ENCODE data around the gene RDM1.

The RDM1 gene

DNA sequence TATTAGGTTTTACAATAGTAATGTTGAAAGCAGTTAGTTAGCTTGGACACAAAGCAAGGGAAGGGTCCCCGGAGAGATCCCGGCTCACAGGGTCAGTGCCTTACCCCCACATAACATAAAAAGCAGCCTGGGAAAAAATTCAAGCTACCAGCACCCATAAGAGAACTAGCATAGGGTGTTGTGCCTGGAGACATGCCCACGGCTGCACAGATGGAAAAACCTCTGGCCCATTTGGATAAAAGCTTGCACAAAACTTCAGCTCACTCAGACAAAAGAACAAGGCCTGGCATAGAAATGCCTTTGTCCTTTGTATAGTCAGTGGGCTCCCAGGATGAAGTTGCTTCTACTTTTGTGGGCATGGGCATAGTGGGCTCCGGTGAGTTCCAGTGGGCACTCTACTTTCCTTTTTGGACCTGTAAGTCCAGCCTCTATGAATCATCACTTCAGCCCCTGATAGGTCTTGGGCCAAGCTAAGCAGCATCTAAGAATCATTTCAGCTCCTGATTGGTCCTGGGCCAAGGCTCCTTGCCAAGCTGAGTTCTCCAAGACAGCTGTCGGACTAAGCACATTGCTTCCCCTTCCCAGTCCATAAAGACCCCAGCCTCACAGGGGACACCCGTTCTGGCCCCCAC, 1.3 kb upstream of the RDM1 start:
- DNase-seq = no peak

DNA sequence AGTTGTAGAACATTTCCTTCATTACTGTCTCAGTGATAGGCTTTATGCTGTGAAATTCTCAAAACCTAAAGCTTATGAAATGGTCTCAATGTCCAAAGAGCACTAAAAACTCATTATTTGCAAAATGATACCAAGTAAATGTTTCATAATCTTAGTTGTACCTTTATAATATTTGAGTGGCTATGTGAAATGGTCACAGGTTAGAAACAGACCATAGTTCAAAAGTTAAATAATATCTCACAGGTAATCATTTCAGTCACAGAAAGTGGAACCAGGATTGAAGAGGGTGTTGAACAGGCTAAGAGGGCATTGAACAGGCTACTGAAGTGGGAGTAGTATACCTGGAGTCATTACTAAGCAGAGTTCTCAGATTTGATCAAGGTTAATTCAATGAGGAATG, 2.9 kb downstream of the RDM1 start:
- no peak for DNase-seq

DNA sequence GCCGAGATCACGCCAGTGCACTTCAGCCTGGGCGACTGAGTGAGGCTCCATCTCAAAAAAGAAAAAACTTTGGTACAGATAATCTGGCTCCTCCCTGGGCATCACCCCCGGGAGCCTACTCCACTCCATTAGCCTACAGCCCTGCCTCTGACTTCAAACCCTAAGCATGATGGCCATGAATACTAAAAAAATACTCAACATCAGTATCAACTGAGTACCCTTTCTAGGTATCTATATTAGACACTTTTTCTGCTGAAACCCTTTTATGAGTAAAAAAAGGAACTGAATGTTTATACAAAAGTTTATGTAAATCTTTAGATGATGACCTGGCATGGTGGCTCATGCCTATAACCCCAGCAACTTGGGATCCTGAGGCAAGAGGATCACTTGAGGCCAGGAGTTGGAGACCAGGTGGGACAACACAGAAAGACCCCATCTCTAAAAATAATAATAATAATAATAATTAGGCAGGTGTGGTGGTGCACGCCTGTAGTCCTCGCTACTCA, 6.9 kb downstream of the RDM1 start:
- no peak for DNase-seq

DNA sequence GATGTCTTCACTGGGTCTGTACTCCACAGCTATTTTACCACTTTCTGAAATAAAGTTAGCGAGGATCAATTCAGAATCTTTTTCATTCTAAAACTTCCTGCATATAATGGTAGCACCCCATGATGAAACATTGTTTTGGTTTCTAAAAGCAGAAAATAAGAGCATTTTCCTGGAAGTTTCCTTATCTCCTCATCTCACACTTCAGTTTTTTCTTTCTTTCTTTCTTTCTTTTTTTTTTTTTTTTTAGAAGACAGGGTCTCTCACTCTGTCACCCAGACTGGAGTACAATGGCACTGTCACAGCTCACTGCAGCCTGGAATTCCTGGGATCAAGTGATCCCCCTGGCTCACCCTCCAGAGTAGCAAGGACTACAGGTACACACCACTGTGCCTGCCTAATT, 10.3 kb downstream of the RDM1 start:
- no peak for DNase-seq

DNA sequence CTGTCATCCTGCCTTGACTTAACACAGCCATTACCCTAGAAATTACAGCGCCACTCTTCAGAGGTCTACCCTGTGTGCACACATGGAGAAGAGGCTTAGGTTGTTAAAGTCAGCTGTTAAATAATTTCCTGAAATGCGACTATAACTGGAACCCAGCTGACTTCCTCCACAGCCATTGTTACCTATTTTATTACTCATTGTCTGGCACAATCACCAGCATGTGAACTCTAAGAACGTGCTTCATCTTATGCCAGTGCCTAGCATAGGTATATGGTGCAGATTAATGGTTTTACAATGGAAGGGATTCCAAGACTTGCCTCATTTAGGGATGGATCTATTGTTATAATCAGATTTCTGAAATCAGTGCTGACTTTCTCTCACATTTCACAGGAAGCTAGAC, 11.9 kb downstream of the RDM1 start:
- DNase-seq = no peak

DNA sequence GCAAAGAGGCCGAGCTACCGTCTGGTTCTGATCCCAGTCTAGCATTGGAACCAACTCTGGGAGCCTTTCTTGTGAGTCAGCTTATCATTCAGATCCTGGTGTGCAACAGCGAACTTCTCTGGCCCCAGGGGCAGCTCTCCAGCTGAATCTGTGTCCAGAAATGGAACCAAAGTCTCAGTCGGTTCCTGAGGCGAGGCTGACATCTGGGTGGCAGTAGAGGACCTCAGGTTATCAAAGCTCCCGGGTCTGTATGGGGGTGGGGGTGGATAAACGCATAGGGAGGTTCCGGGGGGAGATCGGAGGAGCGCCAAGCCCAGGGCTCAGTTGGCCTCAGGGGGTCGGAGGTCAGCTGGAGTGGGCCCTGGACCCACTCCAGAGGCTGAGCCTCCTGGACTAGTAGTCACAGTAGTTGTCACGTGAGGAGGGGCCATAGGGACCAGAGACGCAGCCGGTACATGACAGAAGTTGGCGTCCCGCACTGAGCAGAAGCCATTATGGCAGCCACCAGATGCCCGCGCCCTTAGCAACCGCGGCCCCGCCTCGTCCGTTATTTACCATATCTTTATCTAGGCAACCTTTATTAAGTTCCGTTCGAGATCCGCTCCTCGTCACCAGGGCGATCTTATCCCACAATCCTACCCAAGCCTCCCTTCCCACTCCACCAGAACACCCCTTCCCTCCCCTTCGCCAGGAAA, 12.9 kb downstream of the RDM1 start:
- no peak for DNase-seq

DNA sequence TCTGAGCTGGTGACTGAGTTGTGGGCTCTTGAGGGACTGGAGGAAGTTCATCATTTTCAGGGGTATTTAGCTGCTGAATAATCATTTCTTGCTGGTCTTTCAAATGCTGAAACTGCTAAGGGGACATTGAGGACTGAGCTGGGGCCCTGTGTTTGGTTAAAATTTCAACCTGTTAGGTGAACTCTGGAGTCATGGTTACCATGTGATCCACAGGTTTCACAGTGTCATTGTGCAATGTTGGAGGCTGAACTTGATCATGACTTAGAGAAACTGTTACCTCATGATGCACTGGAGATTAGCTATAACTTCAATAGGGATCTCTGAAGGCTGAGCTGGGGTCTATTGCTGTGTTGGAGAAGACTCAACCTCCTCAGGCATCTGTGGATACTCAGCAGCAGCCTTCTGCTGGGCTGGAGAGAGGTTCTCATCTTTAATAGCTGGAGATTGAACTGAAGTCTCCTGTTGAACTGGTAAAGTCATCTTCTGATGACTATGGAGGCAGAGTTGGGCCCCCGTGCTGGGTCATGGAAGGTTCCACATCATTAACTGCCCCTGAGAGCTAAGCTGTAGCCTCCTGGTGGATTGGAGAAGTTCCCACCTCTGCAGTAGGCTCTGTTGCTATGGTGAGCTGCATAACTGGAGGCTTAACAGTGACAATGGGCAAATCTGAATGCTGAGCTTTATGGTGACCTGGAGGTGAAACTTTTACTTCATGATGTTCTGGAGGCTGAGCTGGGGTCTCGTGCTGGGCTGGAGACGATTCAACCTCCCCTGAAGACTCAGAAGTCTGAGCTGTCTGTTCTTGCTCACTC, 15.2 kb downstream of the RDM1 start:
- no peak for DNase-seq

DNA sequence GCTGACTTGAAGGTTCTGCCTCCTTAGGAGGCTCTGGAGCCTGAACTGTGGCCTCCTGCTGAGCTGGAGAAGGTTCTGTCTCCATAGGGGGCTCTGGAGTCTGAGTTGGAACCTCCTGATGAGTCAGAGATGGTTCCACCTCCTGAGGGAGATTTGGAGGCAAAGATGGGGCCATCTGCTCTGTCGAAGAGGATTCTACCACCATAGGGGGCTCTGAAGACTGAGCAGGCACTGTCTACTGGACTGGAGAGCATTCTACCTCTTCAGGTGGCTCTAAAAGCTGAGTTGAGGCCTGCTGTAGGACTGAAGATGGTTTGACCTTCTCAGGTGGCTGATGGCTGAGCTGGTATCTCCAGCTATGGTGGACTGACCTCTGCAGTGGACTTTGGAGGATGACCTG, 16.2 kb downstream of the RDM1 start:
- DNase-seq = no peak

DNA sequence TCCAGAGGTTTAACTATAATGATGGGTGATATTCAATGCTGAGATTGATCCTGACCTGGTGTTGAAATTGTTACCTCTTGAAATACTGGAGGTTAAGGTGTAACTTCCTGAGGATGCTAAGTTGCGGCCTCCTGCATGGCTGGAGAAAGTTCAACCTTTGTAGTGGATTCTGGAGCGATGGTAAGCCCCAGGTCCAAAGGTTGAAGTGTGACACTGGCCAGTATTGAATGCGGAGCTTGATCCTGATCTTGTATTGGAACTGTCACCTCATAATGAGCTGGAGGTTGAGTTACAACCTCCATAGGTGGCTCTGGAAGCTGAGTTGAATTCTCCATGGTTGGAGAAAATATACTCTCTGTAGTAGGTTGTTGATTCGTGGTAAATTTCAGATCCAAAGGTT, 17.0 kb downstream of the RDM1 start:
- no peak for DNase-seq

DNA sequence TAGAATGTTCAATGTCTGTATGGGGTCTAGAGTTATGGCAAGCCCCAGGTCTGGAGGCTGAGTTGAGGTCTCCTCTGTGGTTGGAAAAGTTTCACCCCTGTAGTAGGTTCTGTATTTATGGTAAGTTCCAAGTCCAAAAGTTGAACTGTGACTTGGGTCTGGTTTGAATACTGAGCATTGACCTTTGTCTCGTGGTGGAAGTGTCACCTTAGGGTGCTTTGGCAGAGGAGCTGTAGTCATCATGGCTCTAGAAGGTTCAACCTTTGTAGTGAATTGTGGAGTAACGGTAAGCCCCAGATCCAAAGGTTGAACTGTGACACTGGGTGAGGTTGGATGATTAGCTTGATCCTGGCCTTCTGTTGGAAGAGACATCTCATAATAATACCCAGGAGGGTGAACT, 17.6 kb downstream of the RDM1 start:
- no peak for DNase-seq

DNA sequence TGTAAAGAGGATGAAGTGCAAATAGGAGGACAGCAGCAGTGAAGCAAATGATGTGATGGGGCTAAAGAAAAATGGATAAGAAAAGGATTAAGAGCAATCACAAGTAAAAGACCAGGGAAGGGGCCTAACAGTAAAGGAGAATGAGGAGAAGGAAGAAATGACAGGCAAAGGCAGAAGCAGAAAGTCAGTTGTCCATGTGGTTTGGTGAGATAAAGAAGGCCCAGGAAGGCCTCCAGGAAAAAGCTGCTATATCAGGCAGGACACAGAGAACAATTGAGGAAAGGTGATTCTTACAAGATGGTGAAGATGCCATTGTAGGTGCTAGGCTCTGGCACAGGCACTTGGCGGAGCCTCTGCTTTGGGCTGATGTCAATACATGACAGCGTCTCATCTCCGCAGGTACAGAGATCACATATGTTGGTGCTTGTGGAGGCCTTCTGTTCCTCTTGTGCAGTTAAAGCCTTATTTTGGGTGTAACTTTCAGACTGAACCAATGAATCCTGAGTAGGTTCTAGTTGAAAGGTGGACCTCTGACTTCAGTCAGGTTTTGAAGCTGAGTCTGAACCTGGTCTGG, 18.1 kb downstream of the RDM1 start:
- DNase-seq = no peak

DNA sequence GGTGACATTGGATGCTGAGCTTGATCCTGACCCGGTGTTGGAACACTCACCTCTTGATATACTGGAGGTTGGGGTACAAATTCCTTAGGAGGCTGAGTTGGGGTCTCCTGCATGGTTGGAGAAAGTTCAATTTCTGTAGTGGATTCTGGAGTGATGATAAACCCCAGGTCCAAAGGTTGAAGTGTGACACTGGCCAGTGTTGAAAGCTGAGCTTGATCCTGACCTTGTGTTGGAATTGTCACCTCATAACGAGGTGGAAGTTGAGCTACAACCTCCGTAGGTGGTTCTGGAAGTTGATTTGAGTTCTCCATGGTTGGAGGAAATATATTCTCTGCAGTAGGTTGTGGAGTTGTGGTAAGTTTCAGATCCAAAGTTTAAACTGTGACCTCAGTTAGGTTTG, 21.2 kb downstream of the RDM1 start:
- no peak for DNase-seq

DNA sequence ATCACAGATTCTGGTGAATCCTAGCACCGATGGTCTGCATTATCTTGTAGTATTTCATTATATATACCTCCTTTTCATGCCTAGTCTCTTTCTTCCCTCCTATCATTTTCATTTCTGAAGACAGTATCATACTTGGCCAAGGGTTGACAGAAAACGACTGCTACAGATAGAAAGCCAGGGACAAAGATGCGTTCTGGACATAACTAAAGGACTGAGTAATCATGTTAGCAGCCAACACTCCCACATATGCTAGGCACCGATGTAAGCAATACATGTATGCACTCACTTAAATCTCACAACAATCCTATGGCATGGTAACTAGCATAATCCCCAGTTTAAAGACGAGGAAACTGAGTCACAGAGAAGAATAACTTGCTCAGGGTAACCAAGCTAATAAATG, 22.9 kb downstream of the RDM1 start:
- DNase-seq = no peak

DNA sequence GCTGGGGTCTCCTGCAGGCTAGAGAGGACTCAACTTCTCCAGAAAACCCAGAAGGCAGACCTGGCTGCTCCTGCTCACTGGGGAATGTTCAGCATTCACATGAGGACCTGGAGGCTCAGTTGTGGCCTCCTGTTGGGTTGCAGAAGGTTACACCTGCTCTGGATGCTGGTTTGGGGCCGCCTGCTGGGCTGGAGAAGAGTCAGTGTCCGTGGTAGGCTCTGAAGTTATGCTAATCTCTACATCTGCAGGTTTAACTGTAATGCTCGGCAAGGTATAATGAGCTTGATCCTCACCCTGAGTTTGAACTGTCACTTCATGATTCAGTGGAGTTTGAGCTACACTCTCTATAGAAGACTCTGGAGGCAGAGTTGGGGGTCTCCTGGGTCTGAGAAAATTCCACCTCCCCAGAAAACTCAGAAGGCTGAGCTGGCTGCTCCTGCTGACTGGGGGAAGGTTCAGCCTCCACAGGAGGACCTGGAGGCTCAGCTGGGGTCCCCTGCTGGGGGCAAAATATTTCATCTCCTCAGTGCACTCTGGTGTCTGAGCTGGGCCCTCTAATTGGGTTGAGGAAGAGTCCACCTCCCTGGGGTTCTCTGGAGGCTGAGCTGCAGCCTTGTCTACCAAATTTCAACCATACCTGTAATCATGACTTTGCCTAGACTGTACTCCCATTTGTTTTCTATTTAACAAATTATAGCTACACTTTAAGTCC, 23.5 kb downstream of the RDM1 start:
- no peak for DNase-seq

DNA sequence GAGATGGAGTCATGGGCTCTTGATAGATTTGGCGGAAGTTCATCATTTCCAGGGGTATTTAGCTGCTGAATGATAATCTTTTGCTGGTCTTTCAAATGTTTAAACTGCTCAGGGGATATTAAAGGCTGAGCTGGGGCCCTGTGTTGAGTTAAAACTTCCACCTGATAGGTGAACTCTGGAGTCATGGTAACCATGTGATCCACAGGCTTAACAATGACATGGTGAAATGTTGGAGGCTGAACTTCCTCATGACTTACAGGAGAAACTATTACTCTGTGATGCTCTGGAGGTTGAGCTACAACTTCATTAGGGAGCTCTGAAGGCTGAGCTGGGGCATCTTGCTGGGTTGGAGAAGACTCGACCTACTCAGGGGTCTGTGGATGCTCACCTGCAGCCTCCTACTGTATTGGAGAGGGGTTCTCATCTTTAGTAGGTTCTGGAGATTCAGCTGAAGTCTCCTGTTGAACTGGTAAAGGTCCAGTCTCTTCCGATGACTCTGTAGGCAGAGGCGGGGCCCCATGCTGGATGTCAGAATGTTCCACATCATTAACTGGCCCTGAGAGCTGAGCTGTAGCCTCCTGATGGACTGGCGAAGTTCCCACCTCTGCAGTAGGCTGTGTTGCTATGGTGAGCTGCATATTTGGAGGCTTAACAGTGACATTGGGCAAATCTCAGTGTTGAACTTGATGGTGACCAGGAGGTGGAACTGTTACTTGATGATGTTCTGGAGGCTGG, 24.2 kb downstream of the RDM1 start:
- no peak for DNase-seq

DNA sequence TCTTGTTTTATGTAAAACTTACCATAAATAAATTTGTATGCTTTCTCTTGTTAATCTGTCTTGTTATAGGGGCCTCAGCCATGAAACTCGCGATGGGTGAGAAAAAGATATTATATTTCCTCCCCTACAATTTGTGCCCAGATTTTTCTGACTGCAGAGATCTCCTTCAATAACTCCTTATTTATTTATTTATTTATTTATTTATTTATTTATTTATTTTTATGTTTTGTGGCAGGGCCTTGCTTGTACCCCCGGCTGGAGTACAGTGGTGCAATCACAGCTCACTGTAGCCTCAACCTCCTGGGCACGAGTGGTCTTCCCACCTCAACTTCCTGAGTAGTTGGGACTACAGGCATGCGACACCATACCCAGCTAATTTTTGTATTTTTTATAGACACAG, 27.1 kb downstream of the RDM1 start:
- no peak for DNase-seq

DNA sequence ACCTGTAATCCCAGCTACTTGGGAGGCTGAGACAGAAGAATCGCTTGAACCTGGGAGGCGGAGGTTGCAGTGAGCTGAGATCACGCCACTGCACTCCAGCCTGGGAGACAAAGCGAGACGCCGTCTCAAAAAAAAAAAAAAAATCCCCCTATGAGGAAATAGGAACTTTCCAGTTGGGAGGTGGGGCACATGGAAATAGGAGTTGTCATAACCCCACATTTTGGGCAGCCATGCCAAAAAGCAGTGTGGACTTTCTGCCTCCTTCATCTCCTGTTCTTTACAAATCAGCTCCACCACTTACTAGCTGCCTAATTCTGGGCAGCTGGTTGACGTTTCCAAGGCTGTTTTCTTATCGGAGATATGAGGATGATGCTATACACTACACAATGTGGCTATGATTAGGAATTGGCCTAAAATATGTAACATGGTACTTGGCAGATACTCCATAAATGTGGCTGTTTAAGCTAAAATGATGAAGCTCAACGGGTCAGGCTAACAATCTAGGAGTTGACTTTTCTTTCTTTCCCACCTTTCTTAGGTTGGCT, 28.9 kb downstream of the RDM1 start:
- DNase-seq = no peak

DNA sequence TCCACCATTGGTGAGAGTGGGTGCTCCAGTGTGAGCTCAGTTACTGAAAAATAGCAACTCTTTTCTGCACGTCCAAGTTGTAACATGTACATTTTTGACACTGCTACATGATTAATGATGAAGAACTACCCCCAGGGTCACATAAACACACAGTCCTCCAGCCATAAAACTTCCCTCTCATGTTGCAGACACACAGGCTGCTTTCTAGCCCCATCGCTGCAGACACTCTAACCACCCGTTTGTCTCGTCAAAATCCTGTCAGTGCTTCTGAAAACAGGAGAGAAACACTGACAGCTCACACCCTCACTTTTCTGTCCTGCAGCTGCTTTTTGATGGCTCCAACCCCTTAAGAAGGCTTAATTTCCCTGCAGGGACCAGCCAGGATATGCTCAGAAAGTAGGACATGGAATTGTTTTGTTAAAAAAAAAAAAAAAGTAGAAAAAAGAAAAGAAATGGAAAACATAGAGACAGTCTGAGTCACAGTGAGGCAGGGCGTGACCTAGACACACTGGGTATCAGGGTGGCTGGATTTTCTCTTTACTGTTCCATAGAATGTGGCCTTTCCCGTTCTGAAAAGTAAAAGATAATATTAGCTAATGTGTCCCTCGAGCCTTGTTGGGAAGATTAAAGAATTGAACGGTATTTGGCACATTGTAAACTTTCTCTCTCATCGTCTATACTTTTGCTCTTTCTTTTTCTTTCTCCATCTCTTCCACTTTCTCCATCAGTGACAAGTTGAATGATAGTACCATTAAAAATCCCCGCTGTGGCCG, 29.7 kb downstream of the RDM1 start:
- DNase-seq = no peak

DNA sequence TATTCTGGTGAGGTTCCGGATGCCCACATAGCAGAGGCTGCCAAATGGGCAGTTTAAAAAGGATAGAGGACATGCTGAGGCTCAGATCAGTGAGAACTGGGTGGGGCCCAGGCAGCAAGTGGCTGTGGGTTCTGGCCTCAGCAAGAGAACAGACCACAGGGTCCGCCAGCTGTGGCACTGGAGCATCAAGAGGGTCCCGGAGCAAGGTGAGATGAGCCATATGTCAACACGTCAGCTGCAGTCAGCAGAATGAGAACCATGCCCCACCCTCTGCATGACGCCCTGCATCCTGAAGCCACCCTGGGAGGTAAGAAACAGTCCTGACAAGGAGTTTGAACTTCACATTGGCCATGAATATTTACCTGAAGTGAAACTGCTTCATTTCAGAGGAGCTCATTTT, 30.3 kb downstream of the RDM1 start:
- no peak for DNase-seq

DNA sequence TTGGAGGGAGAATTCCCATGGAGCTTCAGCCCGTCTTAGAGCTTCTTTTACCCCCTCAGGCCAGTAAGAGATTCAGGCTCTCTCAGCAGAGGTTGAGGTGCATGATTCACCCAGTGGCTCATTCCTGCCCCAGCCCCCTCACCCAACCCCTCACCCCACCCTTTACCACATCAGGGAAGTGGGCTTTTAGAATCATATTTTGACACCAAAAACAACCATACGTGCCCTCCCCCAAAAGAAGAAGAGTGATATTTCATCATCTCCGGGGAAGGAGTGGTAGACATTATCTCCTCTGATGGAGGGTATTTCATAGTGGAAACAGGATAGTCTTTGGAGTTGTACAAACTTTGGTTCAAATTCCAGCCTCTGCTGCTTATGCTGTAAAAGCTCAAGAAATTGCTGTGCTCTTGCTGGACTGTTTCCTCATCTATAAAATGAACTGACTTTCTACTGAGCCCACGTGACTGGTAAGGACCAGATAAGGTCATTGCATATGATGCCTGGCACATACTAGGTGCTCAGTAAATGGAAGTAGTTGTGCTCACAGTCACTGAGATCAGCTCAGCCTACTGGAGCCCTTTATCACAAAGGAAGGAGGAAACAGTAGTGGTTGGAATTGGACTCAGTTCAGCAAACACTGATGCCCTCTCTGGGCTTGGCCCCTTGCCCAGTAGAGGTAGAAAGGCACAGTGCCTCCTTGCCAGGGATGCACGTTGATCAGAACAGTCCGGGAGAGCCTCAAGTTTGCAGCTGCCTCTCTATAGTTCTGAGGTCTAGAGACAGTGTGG, 32.1 kb downstream of the RDM1 start:
- DNase-seq = no peak
